Measurements from ENCODE around the gene ITGB1.

ITGB1 gene

DNA sequence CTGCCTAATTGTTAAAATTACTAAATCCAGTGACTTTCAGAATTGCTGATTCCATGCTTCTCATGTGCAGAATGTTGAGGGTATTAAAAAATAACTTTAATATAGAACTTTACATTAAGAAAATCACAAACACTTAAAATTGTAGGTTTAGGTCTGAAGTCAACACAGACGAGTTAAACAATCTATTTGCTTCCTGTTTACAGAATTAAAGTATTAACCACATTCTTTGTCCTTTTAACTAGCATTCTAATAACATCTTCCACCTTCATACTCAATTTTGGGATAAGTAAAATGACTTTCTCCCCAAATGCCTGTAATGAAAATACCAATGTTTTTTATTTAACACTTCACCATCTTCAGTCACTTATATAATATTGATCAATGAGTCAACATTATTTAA, 2.2 kb downstream of the ITGB1 start:
- no peak for DNase-seq (ENCODE audit: low read depth, low spot score)

DNA sequence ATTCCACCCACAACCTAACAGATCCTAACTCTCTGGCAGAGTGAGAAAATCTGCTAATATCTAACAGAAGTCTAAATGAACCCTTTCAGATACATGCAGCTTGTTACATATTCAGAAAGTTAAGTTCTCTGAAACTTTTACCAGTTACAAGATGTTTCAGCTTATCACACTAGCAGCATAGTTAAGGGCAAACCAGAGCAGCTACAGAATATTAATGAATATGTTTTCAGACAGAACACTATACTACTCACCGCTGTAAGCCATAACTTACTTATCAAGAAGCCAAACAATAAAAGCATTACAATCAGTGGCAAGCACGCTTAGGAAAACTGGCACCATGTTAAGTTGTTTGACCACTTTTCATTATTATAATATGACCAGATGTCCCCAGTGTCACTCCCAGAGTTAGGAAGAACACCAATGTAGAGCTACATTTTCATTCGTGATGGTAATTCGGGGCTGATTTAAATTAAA, 2.7 kb downstream of the ITGB1 start:
- no peak for DNase-seq (ENCODE audit: low read depth, low spot score)

DNA sequence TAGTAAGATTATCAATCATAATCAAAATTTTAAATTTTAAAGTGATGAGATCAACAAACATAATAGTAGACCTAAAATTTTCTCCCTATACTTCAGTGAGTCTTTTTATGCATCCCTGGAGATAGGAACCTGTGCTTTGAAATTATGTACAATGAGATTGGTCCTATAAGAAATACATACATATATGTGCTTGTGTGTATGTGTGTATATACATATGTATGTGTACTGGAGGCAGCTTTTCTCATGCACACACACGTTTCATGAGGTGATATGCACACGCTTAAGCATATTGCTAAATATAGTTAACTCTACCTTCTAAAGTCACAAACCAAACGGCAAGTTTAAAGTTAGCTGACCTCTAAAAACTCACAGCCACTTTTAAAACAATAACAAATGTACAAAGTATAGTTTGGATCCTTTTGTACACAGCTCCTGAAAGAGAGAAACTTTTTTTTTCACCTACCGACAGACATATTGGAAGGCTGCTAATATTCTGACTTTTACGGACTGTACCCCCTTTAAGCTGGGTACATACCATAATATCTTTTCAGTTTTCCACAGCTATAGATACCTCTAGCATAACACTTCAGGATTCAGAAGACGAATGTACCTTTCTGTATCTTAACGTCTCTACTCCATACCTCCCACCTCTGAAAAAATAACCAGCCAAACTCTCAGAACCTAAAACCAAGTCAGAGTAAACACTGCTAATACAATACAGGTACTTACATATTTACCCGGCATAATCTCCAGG, 3.3 kb downstream of the ITGB1 start:
- no peak for DNase-seq (ENCODE audit: low read depth, low spot score)

DNA sequence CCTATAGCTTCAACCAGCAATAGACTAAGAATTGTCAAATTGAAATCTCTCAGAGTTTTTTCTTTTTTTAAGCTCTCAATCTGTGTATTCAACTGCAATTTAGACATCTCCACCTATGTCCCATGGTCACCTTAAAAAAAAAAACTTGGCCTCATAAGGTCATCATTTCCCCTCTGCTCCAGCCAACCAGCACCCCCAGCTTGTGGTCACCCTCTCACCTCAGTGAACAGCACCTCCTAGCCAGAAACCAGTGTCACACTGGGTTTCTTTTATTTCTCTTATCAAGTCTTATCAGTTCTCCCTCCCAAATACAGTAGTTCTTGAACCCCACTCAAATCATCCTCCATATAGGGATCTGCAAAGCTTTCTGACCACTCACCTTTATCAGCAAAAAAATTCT, 4.0 kb downstream of the ITGB1 start:
- DNase-seq (ENCODE audit: low read depth, low spot score): no peak

DNA sequence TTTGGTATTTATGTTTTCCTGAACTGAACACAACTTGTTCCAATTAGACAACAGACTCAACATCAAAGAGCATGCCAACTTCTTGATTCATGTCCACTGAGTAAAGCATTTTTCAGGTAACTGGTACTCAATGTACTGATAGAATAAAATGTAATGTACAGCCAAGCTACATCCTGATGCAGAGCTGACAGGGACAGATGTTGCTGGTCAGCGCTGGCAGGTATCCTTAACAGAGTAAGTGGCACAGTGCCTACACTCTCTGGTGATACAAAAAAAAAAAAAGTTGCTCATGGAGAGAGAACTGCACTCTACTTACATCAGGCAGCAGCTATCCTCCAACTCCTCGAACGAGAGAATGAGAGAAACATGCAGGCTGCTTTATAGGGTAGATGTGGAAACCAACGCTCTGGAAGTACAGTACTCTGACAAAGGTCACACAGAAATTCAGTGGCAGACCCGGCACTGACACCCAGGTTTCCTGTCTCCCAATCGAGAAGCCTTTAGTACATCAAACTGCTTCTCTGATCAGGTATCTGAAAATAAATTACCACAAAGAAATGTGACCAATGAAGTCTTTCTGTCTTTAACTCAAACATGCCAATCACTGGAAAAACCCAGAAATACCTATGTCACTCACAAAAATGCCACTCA, 4.6 kb downstream of the ITGB1 start:
- no peak for DNase-seq (ENCODE audit: low read depth, low spot score)

DNA sequence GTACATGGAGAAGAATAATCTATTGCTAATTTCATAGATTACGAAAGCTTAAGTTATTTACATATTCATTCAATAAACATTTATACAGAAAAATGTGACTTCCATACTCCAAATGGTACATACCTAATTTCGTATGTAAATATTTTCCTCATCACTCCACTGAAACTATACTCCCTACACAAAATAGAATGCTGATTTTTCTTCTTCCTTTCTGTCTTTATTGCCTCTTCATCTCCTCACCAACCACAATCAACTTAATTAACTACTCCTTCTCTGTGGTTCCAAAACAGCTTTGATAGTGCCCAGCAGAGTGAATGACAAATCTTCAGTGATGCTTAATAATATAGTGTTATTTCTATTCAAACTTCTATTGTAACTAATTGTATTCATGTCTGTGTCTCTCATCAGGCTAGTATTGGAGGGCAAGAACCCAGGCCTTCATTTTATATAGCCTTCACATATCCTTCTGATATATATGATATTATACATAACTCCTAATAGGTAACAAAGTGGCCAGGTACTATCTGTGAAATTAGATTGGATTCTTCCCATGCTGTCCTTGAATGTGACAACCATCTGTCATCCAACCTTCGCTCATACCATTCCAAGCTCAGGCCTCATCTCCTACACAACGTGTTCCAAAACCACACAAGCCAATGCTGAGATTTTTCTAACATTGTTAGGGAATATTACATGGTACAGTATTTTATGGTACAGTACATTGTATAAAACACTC, 5.3 kb downstream of the ITGB1 start:
- DNase-seq (ENCODE audit: low read depth, low spot score): no peak

DNA sequence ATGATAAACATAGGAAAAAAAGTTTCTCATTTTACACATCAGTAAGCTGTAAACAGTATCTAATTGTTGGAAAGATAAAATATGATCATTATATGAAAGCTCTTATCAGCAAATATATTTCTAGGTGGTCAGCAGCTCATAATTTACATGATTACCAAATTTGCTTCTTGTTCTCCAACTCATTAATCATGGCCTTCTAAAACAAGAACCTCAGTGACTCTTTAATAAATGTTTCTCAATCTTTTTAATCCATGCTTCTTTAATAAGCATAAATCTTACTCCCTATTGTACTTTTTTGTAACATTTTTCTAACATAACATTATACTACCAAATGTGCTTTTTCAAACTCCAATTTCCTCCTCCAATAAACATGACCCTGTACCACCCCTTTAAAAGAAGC, 5.9 kb downstream of the ITGB1 start:
- no peak for DNase-seq (ENCODE audit: low read depth, low spot score)

DNA sequence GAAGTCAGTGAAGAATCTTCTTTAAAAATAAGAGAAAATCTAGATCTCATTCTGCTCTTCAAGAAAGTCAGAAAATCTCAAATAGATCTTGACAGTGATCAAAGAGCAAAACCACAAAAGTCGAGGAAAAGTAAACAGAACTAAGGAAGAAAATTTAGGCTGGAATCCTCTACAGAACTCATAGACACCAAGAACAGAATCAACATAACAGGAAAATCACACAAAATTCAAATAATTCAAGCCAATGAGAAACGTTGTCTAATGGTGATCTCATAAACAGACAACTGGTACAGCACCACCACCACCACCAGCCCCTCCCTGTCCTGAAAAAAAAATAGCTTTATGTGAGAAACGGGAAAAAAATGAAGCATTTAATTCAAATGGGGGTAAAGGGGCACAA, 6.9 kb downstream of the ITGB1 start:
- DNase-seq (ENCODE audit: low read depth, low spot score): no peak

DNA sequence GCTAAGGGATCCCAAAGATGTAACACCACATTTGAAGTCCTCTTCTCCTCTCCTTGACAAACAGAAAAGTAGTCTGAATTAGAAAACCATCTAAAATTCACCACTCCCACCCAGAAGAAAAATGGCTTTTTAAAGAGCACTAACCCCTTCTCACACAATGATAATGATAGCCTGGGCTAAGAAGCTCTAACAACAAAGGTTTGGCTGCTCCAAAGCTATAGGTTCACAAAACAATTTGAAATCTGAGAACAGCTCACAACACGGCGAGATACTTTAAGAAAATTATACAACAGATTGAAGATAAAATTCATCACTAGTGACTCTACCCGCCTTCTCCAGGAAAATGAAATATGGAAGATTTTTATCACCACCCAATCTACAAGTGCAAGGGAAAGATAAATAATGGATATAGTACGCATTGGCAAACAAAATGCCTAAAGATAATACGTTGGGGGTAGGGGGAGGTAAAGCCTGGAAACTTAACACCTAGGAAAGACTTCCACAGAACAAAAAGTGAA, 7.4 kb downstream of the ITGB1 start:
- DNase-seq (ENCODE audit: low read depth, low spot score): no peak

DNA sequence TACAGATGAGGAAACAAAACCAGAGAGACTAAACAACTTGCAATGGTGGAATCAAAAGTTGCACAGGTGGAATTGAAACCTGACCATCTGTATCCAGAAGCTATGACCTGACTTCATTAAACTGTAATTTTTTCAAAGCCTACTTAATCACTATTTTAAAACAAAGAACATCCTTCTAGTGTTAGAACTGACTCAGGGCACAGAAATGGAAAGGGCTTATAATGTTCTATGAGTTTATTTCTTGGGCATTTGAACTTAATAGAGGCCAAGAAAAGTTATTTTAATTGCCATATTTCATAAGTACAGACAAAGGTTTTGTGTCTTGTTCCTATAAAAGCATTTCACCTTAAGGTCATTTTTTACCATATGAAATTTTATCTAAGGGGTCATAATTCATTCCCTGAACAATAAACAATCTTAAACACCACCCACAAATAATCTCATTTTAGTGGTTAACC, 8.8 kb downstream of the ITGB1 start:
- no peak for DNase-seq (ENCODE audit: low read depth, low spot score)

DNA sequence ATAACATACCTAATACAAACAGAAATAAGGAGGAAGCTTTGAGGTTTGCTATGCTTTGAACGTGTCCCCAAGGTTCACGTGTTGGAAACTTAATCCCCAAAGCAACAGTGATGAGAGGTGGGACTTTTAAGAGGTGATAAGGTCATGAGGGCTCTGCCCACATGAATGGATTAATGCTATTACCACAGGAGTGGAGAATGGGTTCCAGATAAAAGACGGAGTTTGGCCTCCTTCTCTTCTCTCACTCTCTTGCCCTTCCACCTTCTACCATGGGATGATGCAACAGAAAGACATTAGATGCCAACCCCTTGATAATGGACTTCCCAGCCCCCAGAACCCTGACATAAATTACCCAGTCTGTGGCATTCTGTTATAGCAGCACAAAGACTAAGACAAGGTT, 9.6 kb downstream of the ITGB1 start:
- no peak for DNase-seq (ENCODE audit: low read depth, low spot score)

DNA sequence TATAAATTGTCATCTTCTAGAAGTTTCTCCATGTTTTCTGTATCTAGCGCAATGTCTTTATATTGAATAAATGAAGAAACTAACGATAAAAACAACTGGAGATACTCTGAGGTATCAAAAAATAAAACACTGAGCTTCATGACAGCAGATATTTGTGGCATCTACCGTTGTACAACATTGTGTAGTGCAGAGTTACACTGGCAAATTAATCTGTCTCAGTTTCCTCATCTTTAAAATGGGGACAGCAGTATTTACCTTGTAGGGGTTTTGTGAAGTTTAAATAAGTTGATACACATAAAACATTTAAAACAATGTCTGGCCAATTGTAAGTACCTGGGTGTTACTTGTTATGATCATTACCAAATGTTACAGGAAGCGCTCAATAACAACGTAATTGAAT, 10.4 kb downstream of the ITGB1 start:
- DNase-seq (ENCODE audit: low read depth, low spot score): no peak

DNA sequence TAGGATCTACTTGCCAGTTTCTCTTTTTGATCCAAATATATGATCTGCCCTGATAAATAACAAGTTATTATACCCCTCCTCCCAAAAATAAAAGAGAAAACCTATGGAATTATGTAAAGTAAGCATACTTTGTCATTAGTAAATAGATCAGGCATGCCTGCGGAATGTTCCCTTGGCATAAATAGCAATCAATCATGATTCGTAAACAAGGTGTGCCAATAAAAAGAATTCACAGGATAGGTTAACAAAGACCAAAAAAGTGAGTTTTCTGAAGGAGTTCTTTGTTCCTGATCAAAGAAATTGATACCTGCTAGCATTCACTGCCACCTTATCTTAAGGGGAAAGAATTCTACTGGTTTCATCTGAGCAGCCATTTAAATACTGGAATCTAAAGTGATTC, 11.9 kb downstream of the ITGB1 start:
- no peak for DNase-seq (ENCODE audit: low read depth, low spot score)

DNA sequence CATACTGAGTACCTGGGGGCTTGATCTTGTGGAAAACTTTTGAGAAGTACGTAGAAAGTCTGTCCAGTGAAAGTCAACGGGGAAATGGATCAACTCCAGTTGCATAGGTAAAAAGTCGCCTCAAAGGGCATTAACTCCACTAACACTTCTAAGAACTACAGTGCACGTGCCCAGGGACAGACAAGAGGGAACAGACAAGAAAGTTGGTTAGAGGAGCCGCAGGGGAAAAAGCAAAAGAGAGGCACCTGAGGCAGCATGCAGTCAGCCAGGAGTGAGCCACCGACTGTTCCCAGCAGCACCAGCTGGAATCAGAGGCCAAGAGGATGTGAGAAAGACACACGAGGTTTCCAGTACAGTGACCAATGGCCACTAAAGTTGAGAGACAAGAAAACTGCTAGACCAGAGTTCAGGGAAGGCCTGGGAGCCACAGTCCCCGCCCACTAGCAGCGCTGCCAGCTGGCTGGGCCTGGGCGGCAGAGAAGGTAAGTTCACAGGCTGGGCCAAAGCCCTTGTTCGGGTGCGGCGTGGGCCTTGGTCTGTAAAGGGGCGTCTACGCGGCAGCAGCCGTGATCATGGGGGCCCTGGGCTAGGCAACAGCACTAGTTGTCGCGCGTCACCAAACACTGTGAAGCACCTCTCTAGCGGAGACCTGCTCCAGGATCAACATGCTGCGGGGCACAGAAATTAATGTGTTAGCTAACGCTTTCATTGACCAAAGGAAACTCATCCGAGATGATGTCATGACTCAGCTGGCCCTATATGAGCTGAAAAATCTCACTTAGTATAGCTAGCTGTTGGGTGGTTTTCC, 14.0 kb downstream of the ITGB1 start:
- no peak for DNase-seq (ENCODE audit: low read depth, low spot score)

DNA sequence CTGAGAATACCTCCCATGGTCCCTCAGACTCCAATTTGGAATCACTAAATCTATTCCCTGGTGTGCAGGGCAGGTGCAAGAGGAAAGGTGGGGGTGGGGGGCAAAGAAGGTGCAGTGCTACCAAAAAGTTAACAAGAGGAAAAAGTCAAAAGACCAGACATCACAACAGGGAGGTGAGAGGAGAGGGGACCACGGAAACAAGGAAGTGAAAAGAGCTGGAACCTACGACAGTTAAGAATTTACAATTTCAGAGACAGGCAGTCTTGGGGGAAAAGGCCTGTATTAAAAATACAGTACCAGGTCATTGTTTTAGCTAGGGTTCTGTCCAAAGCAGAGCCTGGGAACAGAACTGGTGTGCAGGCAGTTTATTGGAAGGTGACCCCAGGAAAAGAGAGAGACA, 14.6 kb downstream of the ITGB1 start:
- no peak for DNase-seq (ENCODE audit: low read depth, low spot score)

DNA sequence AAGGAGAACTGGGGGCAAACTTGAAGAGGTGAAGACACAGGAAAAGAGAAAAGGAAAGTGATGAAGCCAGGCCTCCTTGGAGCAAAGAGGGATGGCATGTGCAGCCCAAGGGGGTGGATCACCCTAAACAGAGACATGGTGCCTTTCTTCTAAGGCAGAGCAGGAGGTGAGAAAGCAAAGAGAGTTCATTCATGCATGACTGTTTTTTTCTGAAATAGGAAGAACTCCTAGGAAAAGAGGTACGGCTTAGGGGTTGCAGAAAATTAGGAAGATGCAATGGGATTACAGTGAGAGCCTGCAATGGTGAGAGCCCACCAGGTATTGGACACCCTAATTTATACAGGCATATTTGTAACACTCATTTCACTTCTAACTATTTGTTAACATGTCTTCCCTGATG, 15.9 kb downstream of the ITGB1 start:
- no peak for DNase-seq (ENCODE audit: low read depth, low spot score)

DNA sequence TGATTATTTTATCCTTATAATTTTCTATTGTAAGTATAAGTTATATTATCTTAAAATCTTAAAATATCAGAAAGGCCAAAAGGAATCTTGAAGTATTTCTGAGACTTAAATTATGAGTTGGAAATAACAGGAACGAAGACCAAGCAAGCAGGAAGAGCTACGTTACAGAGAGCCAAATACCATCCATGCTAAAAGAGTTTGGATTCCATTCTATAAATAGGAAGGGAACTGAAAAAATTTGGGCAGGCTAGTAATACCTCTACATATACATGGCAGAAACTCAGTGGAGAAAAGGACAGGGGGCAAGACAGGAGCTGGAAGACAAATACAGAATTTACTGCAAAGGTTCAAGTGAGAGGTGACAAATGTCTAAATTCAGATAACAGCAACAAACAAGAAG, 16.7 kb downstream of the ITGB1 start:
- no peak for DNase-seq (ENCODE audit: low read depth, low spot score)

DNA sequence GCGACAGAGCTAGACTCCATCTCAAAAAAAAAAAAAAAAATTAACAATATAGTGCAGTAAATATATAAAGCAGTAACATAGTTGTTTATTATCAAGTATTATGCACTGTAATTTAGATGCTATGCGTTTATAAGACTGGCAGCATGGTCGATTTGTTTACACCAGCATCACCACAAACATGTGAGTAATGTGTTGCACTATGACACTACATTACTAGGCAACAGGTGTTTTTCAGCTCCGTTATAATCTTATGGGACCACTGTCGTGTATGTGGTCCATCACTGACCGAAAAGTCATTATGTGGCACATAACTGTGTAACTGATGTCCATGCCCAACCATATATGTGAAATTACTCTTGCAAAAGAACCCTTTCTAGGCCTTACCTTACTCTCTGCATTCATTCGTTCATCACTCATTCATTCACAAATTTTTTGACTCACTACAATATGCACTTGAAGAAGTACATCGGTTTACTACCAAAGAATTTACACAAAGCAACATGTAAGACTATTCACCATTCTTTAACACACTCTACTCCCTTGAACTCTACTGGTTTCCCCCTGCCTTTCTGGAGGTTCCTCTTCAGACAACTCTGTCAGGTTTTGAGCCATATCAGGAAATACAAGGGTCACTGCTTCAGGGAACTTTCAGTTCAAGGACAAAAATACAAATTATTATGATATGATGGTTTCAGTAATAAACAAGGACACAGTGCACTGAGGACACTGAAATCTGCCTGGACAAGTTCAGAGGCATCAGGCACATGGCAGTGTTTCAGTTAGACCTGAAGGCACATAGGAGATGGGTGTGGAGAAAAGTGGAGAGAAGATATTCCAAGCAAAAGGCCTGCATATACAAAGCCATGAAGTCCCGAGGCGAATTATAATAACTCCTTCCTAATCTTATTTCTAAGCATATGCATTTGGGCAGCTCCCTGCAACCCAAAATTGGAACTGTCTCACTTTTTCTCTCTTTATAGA, 17.4 kb downstream of the ITGB1 start:
- no peak for DNase-seq (ENCODE audit: low read depth, low spot score)

DNA sequence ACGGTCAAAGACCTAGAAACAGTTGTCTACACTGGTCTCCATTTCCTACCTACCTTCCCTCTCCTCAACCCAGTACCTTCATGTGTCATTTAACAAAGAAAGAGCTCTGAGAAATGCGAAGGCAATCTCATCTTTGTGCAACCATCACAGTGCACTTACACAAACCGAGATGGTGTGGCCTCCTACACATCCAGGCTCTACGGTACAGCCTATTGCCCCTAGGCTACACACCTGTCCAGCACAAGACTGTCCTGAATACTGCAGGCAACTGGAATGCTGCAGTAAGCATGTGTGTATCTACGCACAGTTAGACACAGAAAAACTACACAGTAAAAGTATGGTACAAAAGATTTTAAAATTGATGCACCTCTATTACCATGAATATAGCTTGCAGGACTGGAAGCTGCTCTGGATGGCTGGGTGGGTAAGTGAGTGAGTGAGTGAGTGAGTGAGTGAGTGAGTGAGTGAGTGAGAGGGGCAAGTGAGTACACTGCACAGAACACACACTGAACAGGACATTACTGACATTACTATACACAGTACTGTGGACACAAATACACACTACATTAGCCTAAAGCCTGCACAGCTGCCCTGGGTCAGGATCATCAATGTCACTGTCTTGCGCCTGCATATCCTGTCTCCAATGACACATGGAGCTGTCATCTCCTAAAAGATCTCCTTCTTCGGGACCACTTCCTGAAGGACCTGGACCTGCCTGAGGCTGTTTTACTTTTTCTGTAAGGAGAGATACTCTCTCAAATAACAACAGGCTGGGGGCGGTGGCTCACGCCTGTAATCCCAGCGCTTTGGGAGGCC, 18.5 kb downstream of the ITGB1 start:
- DNase-seq (ENCODE audit: low read depth, low spot score): no peak

Data from smooth muscle cell of the brain vasculature (primary cell).